ENCODE data around the gene PKD1L1. TPM values are rescaled to one million over a fixed set of nuclear protein-coding genes. Genes with fewer than 3 reads are reported as not detected.

Gene PKD1L1
- total RNA-seq, 1 donor = under 0.01 TPM

DNA sequence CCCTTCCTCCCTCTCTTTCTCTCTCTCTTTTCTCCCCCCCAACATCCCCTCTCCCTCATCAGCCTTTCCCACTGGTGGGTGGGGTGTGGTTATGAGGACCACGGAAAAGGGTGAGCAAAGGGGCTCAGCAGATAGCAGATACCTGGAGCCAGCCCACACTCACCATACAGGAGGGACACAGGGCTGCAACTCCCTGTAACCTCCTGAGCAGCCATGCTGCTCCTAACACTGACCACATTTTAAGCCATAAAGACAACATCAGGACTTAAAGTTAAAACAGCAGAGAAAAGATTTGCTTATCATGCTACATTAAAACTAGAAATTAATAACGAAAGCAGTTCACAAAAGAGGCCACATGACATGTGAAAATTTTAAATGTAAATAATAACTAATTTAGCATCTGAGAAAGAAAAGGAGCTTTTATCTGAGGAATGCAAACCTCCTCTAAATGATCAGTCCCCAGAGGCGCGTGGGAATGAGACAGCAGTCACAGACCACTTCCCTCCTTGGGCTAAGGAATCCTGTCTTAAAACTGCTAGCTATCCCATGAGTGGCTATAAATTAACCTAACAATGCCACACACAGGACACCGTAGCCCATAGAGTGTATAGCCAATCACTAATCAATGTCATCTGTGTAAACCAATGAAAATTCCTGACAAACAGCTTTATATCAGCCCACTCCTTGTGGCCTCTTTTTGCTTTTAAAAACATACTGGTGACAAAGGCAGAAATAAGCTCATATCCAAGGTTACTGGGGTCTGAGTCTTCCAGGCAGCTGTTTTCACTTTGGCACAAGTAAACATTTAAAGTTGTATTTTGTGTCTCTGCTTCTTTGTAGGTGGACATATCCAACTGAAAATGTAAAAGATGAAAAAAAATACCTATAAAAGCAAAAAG, 33.3 kb downstream of the PKD1L1 start:
- no peak overlapping the region for H3K4me3 ChIP-seq (ENCODE audit: low read depth, low read length)
- peak; percentile 13 for DNase-seq (ENCODE audit: low read depth)
- TF ChIP-seq, protein P1, sequence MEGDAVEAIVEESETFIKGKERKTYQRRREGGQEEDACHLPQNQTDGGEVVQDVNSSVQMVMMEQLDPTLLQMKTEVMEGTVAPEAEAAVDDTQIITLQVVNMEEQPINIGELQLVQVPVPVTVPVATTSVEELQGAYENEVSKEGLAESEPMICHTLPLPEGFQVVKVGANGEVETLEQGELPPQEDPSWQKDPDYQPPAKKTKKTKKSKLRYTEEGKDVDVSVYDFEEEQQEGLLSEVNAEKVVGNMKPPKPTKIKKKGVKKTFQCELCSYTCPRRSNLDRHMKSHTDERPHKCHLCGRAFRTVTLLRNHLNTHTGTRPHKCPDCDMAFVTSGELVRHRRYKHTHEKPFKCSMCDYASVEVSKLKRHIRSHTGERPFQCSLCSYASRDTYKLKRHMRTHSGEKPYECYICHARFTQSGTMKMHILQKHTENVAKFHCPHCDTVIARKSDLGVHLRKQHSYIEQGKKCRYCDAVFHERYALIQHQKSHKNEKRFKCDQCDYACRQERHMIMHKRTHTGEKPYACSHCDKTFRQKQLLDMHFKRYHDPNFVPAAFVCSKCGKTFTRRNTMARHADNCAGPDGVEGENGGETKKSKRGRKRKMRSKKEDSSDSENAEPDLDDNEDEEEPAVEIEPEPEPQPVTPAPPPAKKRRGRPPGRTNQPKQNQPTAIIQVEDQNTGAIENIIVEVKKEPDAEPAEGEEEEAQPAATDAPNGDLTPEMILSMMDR (IDR thresholded peaks at IDR 0.05; ENCODE audit: insufficient read depth, low read length) = no peak

DNA sequence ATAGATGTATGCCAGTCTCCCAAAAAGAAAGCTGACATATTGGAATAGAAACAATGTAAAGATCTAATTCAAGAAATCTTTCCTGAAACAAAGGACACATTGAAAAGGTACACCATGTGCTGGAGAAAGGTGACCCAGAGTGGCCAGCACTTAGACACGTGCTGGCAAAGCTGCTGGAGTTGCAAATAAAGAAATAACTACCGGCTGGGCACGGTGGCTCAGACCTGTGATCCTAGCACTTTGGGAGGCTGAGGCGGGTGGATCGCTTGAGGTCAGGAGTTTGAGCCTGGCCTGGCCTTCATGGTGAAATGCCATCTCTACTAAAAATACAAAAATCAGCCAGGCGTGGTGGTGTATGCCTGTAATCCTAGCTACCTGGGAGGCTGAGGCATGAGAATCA, 35.9 kb downstream of the PKD1L1 start:
- no peak for DNase-seq (ENCODE audit: low read depth)
- TF ChIP-seq, protein P1 (IDR thresholded peaks at IDR 0.05; ENCODE audit: insufficient read depth, low read length) = no peak
- no peak overlapping the region for H3K4me3 ChIP-seq (ENCODE audit: low read depth, low read length)

DNA sequence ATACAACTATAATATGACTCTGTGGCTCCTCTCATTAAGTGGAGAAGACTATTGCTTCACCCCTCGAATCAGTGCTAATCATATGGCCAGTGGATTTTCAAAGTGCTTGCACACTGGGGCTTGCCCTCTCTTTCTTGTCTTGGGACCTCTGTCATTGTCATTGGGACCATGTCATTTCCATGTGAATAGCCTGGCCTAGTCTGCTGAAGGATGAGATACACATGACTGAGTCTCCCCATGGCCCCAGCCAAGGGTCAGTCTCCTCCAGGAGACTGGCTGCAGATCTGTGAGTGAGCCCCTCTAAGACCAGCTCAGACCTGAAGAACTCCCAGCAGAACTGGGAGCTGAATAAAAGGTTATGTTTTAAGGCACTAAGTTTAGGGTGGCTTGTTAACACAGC, 39.5 kb downstream of the PKD1L1 start:
- TF ChIP-seq, protein P1 (IDR thresholded peaks at IDR 0.05; ENCODE audit: insufficient read depth, low read length) = no peak
- DNase-seq (ENCODE audit: low read depth) = no peak
- no peak overlapping the region for H3K4me3 ChIP-seq (ENCODE audit: low read depth, low read length)

DNA sequence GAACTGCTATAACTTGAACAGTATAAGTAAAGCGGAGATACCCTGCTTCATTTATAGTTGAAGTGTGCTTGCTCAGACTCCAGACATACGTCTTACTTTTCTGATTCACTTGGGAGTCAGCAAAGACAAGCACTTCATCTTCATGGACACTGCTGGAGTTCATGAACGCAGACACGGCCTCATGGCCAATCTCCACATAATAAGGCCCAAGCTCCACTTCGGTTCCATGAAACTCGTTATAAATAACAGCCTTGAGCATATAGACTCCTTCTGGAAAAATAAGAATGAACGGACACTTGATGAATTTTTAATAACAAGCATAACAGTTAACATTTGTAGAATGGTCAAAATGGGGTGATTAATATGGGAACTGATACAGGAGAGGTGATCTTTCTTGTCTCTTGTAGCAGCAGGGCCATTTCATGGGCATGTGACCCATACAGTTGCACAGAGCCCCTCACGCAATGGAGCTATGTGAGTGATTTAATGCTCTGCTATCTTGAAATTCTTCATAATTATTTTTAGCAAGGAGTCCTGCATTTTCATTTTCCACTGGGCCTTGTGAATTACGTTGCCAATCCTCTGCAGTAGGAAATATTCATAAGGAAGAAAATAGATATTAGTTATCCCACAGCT, 40.2 kb downstream of the PKD1L1 start:
- no peak overlapping the region for H3K4me3 ChIP-seq (ENCODE audit: low read depth, low read length)
- no peak for DNase-seq (ENCODE audit: low read depth)
- TF ChIP-seq, protein P1 (IDR thresholded peaks at IDR 0.05; ENCODE audit: insufficient read depth, low read length) = no peak

DNA sequence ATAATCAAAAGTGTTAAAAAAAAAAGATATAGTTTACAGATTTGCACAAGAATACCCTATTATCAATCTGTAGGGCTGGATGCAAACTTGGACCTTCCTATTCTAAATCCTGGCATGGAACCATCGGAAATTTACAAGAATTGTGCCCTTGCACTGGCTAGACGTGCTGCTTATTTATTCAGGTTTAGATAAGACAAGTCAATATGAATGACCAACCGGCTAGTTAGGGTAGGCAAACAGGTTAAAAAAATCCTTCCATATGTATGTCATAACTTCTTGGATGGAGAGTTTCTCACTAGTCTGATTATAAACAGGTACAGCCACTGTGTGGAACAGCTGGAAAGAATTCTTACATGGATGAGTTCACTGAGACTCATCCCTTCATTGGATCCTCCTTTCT, 41.4 kb downstream of the PKD1L1 start:
- DNase-seq (ENCODE audit: low read depth) = no peak
- TF ChIP-seq, protein P1 (IDR thresholded peaks at IDR 0.05; ENCODE audit: insufficient read depth, low read length) = no peak
- no peak overlapping the region for H3K4me3 ChIP-seq (ENCODE audit: low read depth, low read length)

DNA sequence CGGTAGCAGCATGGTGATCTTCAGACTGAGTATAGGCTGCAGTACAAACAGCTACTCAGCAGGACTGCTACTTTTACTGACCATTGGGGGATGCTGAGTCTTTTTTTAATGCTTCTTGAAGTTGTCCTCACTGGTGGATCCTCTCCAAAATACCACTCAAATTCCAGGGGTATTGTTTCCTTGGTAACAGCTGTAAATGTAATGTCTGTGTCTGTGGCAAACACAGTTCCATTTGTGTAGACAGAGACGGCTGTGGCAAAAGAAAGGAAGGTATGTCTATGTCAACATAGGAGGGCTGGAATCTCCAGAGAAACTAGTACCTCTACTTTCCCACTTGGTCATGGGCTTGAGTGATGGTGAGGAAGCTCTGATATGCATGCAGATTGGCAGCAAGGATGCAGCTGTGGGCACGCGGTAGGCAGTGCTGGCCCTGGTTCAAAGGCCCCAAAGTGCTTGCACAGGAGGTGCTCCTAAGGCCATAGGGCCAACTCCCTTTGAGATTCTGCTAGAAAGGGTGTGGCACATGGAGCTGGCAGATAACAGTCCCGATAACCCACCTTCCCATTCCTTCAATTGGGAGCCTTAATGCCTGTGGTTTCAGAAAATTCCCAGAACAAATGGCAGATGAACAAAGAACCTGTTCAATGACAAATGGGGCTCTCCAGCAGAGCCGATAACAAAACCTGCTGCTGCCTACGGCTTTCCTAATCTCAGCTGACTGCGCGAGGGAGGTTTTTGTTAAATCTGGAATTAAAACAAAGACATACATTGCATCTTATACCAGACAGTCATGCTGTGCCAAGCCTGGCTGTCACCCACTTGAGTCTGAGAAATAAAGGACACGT, 43.0 kb downstream of the PKD1L1 start:
- no peak overlapping the region for H3K4me3 ChIP-seq (ENCODE audit: low read depth, low read length)
- TF ChIP-seq, protein P1 (IDR thresholded peaks at IDR 0.05; ENCODE audit: insufficient read depth, low read length) = no peak
- no peak for DNase-seq (ENCODE audit: low read depth)

Data from fibroblast of the aortic adventitia (primary cell).